Tibial artery (tissue), 4 donors: ENCODE data around the gene TSEN54.

ENCODE experiments used
- DNase-seq, 2 donors: peaks; one replicate each; pipeline ENCODE4 v3.0.0-alpha.2; 2019
- H3K27ac ChIP-seq, 2 donors: fragments of 200-600 bp; sonication (generic) in 1 of 2; 1 replicate in 1 of 2; 2 replicates in 1 of 2; pipeline ENCODE4 v1.5.1; 2018 to 2019; ENCODE audit warnings: mild to moderate bottlenecking in 1 of 2
- H3K27me3 ChIP-seq, 2 donors: fragments of 200-600 bp; sonication (generic) in 1 of 2; one replicate each; pipeline versions ENCODE4 v1.5.1 to v1.6.0; 2016 to 2019
- H3K36me3 ChIP-seq, 3 donors: fragments of 200-600 bp; sonication (generic) in 2 of 3; one replicate each; pipeline ENCODE4 v1.5.1; 2016 to 2019; ENCODE audit warnings: mild to moderate bottlenecking in 2 of 3
- H3K4me1 ChIP-seq, 4 donors: fragments of 200-600 bp; sonication (generic) in 2 of 4; 1 replicate in 3 of 4; 2 replicates in 1 of 4; pipeline ENCODE4 v1.5.1; 2016 to 2019
- H3K4me3 ChIP-seq, 2 donors: fragments of 200-600 bp; sonication (generic) in 1 of 2; 1 replicate in 1 of 2; 2 replicates in 1 of 2; pipeline ENCODE4 v1.5.1; 2018 to 2019; ENCODE audit warnings: mild to moderate bottlenecking in 2 of 2
- H3K9me3 ChIP-seq, 3 donors: fragments of 200-600 bp; sonication (generic) in 1 of 3; one replicate each; pipeline ENCODE4 v1.5.1; 2016 to 2019
- intact Hi-C: fragments of 100-400 bp; cut with DNase I; formaldehyde crosslinking; loops from one replicate; pipeline ENCODE4 v1.15.0; 2023; ENCODE audit warnings: low total_unique reads
- TF ChIP-seq, protein P1 (sequence below), 2 experiments: fragments of 200-600 bp in 1 of 2; fragments of 450-650 bp in 1 of 2; IDR thresholded peaks; one replicate each; pipeline ENCODE4 v1.5.1; 2017 to 2019; ENCODE audit warnings: antibody characterized with exemption in 2 of 2, mild to moderate bottlenecking in 1 of 2, moderate library complexity in 1 of 2

The TSEN54 gene

DNA sequence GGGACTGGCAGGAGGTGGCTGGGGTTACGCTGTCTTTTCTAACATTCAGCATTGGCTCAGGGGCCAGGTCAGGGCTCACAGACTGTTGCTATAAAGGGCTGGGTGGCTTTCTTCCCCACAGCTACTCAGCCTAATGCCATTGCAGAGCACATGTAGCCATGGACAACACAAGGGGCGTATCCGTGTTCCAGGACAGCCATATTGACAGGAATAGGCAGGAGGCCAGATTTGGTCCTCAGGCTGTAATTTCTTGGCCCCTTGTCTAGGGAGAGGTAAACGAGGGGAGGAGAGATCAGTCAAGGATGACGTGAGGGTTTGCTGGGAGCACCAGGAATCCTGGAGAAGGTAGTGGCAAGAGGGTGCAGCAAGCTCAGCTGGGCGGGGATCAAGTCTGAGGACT, 50.1 kb downstream of the TSEN54 start:
- intact Hi-C loops, result no loop called here
- Histone ChIP-seq H3K27me3 (no peaks in the 10 kb centered on the region), H3K4me1 (peaks cover 0 to 3% (median 0%) of the 10 kb centered on the region in 4 donors), H3K9me3 (no peaks in the 10 kb centered on the region), H3K4me3 (no peak overlapping the region), H3K27ac (no peak overlapping the region), H3K36me3 (peaks cover 0 to 77% (median 11%) of the 10 kb centered on the region in 3 donors)
- DNase-seq, result no peak
- TF ChIP-seq, protein P1, sequence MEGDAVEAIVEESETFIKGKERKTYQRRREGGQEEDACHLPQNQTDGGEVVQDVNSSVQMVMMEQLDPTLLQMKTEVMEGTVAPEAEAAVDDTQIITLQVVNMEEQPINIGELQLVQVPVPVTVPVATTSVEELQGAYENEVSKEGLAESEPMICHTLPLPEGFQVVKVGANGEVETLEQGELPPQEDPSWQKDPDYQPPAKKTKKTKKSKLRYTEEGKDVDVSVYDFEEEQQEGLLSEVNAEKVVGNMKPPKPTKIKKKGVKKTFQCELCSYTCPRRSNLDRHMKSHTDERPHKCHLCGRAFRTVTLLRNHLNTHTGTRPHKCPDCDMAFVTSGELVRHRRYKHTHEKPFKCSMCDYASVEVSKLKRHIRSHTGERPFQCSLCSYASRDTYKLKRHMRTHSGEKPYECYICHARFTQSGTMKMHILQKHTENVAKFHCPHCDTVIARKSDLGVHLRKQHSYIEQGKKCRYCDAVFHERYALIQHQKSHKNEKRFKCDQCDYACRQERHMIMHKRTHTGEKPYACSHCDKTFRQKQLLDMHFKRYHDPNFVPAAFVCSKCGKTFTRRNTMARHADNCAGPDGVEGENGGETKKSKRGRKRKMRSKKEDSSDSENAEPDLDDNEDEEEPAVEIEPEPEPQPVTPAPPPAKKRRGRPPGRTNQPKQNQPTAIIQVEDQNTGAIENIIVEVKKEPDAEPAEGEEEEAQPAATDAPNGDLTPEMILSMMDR (IDR thresholded peaks at IDR 0.05), result no peak

DNA sequence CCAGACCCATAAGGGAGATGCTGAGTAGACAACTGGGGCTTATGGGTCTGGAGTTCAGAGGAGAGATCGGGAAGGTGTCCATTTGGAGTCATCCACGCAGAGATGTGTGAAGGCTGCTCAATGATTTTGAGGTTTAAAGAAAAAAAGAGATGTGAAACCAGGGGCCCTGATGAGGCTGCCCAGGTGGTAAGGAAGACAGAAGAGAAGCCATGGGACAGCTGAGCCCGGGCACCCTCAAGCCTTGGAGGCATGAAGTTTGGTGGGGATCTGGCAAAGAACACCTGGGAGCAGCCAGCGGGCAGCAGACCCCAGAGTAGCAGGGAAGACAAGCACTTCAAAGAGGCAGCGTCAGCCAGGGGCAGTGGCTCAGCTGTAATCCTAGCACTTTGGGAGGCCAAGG, 50.5 kb downstream of the TSEN54 start:
- DNase-seq, result no peak
- H3K36me3 ChIP-seq, result peaks cover 0 to 81% (median 11%) of the 10 kb centered on the region in 3 donors

DNA sequence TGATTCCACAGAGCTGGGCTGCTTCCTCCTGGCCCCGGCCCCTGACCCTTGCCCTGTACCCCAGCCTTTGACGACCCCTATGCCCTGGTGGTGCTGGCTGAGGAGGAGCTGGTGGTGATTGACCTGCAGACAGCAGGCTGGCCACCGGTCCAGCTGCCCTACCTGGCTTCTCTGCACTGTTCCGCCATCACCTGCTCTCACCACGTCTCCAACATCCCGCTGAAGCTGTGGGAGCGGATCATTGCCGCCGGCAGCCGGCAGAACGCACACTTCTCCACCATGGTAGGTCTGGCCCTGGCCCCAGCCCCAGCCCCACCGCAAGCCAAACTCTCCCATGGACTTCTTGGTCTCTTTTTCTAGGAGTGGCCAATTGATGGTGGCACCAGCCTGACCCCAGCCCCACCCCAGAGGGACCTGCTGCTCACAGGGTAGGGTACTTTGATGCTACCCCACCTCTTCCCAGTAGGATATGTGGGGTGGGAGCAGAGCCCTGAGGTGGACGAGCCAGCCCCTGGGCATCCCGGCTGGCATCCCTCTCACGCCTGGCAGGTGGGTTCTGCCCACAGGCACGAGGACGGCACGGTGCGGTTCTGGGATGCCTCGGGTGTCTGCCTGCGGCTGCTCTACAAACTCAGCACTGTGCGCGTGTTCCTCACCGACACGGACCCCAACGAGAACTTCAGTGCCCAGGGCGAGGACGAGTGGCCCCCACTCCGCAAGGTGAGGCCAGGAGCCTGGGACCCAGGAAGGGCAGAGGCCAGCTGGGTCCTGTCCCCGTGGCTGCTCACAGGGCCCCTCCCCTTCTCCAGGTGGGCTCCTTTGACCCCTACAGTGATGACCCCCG, 52.3 kb downstream of the TSEN54 start:
- TF ChIP-seq, protein P1 (IDR thresholded peaks at IDR 0.05), result no peak
- H3K27me3 ChIP-seq, result no peaks in the 10 kb centered on the region
- DNase-seq, result no peak
- H3K4me1 ChIP-seq, result no peaks in the 10 kb centered on the region
- no peak overlapping the region for H3K4me3 ChIP-seq
- H3K36me3 ChIP-seq, result peaks cover 0 to 86% (median 4%) of the 10 kb centered on the region in 3 donors
- H3K27ac ChIP-seq, result no peak overlapping the region
- intact Hi-C loops, result no loop called here
- no peaks in the 10 kb centered on the region for H3K9me3 ChIP-seq

More for the DNA sequence above, 50.5 kb downstream of the TSEN54 start:
- Histone ChIP-seq H3K4me3 (no peak overlapping the region), H3K27ac (no peak overlapping the region), H3K27me3 (no peaks in the 10 kb centered on the region), H3K9me3 (no peaks in the 10 kb centered on the region), H3K4me1 (peaks cover 0 to 3% (median 0%) of the 10 kb centered on the region in 4 donors)
- TF ChIP-seq, protein P1 (IDR thresholded peaks at IDR 0.05), result no peak
- intact Hi-C loops, result no loop called here

DNA sequence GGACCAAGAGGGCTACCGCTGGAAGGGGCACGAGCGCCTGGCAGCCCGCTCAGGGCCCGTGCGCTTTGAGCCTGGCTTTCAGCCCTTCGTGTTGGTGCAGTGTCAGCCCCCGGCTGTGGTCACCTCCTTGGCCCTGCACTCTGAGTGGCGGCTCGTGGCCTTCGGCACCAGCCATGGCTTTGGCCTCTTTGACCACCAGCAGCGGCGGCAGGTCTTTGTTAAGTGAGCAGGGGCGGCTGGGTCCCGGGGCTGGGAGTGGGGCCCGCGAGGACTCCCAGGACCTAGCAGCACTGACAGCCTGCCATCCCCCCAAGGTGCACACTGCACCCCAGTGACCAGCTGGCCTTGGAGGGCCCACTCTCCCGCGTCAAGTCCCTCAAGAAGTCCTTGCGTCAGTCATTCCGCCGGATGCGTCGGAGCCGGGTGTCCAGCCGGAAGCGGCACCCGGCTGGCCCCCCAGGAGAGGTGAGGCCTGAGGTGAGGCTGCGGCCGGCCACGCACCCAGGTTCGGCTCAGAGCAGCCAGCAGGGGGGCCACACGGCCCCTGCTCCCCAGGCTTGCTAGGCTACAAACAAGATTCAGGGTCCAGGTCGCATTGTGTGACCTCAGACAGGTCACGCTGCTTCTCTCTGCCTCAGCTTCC, 53.8 kb downstream of the TSEN54 start:
- Histone ChIP-seq H3K27me3 (no peaks in the 10 kb centered on the region), H3K4me1 (no peaks in the 10 kb centered on the region), H3K9me3 (no peaks in the 10 kb centered on the region), H3K4me3 (no peak overlapping the region), H3K27ac (no peak overlapping the region), H3K36me3 (peaks cover 0 to 84% (median 0%) of the 10 kb centered on the region in 3 donors)
- intact Hi-C loops, result no loop called here
- TF ChIP-seq, protein P1 (IDR thresholded peaks at IDR 0.05), result no peak
- DNase-seq, result no peak

DNA sequence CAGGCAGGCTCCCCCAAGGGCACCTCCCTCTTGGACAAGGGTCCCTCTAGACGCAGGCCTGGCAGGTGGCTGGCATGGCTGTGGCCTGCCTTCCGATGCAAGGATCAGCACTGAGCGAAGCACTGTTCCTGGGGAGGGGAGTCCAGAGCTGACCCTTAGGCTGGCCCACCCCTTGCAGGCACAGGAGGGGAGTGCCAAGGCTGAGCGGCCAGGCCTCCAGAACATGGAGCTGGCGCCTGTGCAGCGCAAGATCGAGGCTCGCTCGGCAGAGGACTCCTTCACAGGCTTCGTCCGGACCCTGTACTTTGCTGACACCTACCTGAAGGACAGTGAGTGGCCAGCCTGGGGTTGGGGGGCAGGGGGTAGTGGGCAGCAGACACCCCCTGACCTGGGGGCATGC, 54.4 kb downstream of the TSEN54 start:
- Histone ChIP-seq H3K4me1 (no peaks in the 10 kb centered on the region), H3K9me3 (no peaks in the 10 kb centered on the region), H3K27me3 (no peaks in the 10 kb centered on the region), H3K4me3 (no peak overlapping the region), H3K27ac (no peak overlapping the region), H3K36me3 (peaks cover 0 to 78% (median 0%) of the 10 kb centered on the region in 3 donors)
- TF ChIP-seq, protein P1 (IDR thresholded peaks at IDR 0.05), result no peak
- DNase-seq, result no peak
- intact Hi-C loops, result no loop called here
